Neural progenitor cell (in vitro differentiated cells): ENCODE results near the gene AUTS2. TPM values are rescaled to one million over a fixed set of nuclear protein-coding genes. Genes with fewer than 3 reads are reported as not detected.

Experiments used
- DNase-seq: peaks from one replicate; pipeline ENCODE4 v3.0.0-alpha.2; 2016; ENCODE audit warnings: low spot score
- H2AFZ ChIP-seq: fragments of 200-600 bp; sonication (generic); replicated peaks from 2 replicates; pipeline ENCODE4 v1.6.1; 2016; ENCODE audit warnings: antibody characterized with exemption
- H3F3A ChIP-seq: fragments of 200-600 bp; sonication (generic); 2 replicates; pipeline ENCODE4 v1.6.1; 2016; ENCODE audit warnings: antibody characterized with exemption, low read depth
- H3K27ac ChIP-seq: fragments of 200-600 bp; sonication (generic); 2 replicates; pipeline ENCODE4 v1.5.1; 2016; ENCODE audit warnings: mild to moderate bottlenecking
- H3K27me3 ChIP-seq: fragments of 200-600 bp; sonication (generic); 2 replicates; pipeline ENCODE4 v1.6.1; 2016; ENCODE audit warnings: mild to moderate bottlenecking, moderate library complexity
- H3K36me3 ChIP-seq: fragments of 200-600 bp; sonication (generic); 2 replicates; pipeline ENCODE4 v1.5.1; 2016
- H3K4me1 ChIP-seq: fragments of 200-600 bp; sonication (generic); 2 replicates; pipeline ENCODE4 v1.6.1; 2016; ENCODE audit warnings: mixed run types
- H3K4me2 ChIP-seq: fragments of 200-600 bp; sonication (generic); 2 replicates; pipeline ENCODE4 v1.6.1; 2016
- H3K4me3 ChIP-seq: fragments of 200-600 bp; sonication (generic); 2 replicates; pipeline ENCODE4 v1.5.1; 2016
- H3K79me2 ChIP-seq: fragments of 200-600 bp; sonication (generic); 2 replicates; pipeline ENCODE4 v1.6.1; 2016; ENCODE audit warnings: low read depth
- H3K9ac ChIP-seq: fragments of 200-600 bp; sonication (generic); 2 replicates; pipeline ENCODE4 v1.6.1; 2016
- H3K9me3 ChIP-seq: fragments of 200-600 bp; sonication (generic); 2 replicates; pipeline ENCODE4 v1.5.1; 2016; ENCODE audit warnings: low read depth
- H4K20me1 ChIP-seq: fragments of 200-600 bp; sonication (generic); 2 replicates; pipeline ENCODE4 v1.6.1; 2016; ENCODE audit warnings: low read depth
- H3K27ac Mint-ChIP-seq: 3 replicates; pipeline ENCODE4 v1.8.0; 2021; ENCODE audit warnings: mixed read lengths
- H3K27me3 Mint-ChIP-seq: 2 replicates; pipeline ENCODE4 v1.8.0; 2022; ENCODE audit warnings: low read depth, mild to moderate bottlenecking, inconsistent platforms, moderate library complexity, mixed read lengths; ENCODE audit not compliant: insufficient read depth
- H3K36me3 Mint-ChIP-seq: 3 replicates; pipeline ENCODE4 v1.8.0; 2021; ENCODE audit warnings: mixed read lengths
- H3K4me1 Mint-ChIP-seq: 3 replicates; pipeline ENCODE4 v1.8.0; 2021; ENCODE audit warnings: mixed read lengths
- H3K4me3 Mint-ChIP-seq: 3 replicates; pipeline ENCODE4 v1.8.0; 2021; ENCODE audit warnings: mild to moderate bottlenecking, moderate library complexity, mixed read lengths
- H3K9me3 Mint-ChIP-seq: 3 replicates; pipeline ENCODE4 v1.8.0; 2020; ENCODE audit warnings: mixed read lengths
- CTCF ChIP-seq: fragments of 200-600 bp; sonication (generic); IDR thresholded peaks from 2 replicates; pipeline ENCODE4 v1.5.1; 2017; ENCODE audit warnings: antibody characterized with exemption, mild to moderate bottlenecking
- EZH2 ChIP-seq: fragments of 200-600 bp; sonication (generic); IDR thresholded peaks from 2 replicates; pipeline ENCODE4 v1.6.1; 2017; ENCODE audit warnings: antibody characterized with exemption, mild to moderate bottlenecking, moderate library complexity
- EZH2phosphoT487 ChIP-seq: fragments of 200-600 bp; sonication (generic); IDR thresholded peaks from 2 replicates; pipeline ENCODE4 v1.6.1; 2017; ENCODE audit warnings: antibody characterized with exemption
- total RNA-seq: library from RNA; depleted of rRNA; stranded (reverse); fragments of >200 nt; gene quantifications from 2 replicates; pipeline ENCODE4 v1.2.3, GENCODE V29; 2015; ENCODE audit warnings: low replicate concordance

AUTS2 gene
- total RNA-seq, 1 donor from 2014 or later, result 50.0 TPM

GRCh38 chr7:69654849-69655707 is 56.8 kb downstream of the AUTS2 start:
- Histone ChIP-seq H3F3A (peaks cover 9% of the 10 kb centered on the region), H3K9ac (no peak overlapping the region), H3K27ac (no peak overlapping the region), H3K4me1 (peaks cover 19% of the 10 kb centered on the region), H3K27me3 (peaks cover 35% of the 10 kb centered on the region), H3K9me3 (no peaks in the 10 kb centered on the region), H3K36me3 (no peaks in the 10 kb centered on the region), H3K4me3 (no peak overlapping the region), H3K4me2 (no peak overlapping the region), H4K20me1 (peaks cover 95% of the 10 kb centered on the region), H3K79me2 (no peaks in the 10 kb centered on the region), H2AFZ (no peak overlapping the region)
- Mint-ChIP-seq H3K27me3 (peaks cover 2% of the 10 kb centered on the region), H3K4me3 (peak overlapping the region; percentile 41), H3K9me3 (no peaks in the 10 kb centered on the region), H3K4me1 (peaks cover 57% of the 10 kb centered on the region), H3K36me3 (no peaks in the 10 kb centered on the region), H3K27ac (peak overlapping the region; percentile 21)
- DNase-seq, result no peak
- TF ChIP-seq CTCF (no peak), EZH2phosphoT487 (no peak), EZH2 (no peak)

GRCh38 chr7:69656077-69656476 is 57.8 kb downstream of the AUTS2 start:
- peaks cover 2% of the 10 kb centered on the region for H3K36me3 Mint-ChIP-seq
- H3K9me3 Mint-ChIP-seq, result no peaks in the 10 kb centered on the region
- Histone ChIP-seq H4K20me1 (peaks cover 92% of the 10 kb centered on the region), H3K4me1 (peaks cover 20% of the 10 kb centered on the region), H3K36me3 (no peaks in the 10 kb centered on the region), H3K79me2 (no peaks in the 10 kb centered on the region), H3K9ac (no peak overlapping the region), H3K4me2 (no peak overlapping the region), H3K4me3 (no peak overlapping the region), H3K27ac (no peak overlapping the region), H2AFZ (no peak overlapping the region), H3K27me3 (peaks cover 29% of the 10 kb centered on the region), H3F3A (peaks cover 13% of the 10 kb centered on the region), H3K9me3 (no peaks in the 10 kb centered on the region)
- no peak for DNase-seq
- no peak overlapping the region for H3K27ac Mint-ChIP-seq
- peaks cover 56% of the 10 kb centered on the region for H3K4me1 Mint-ChIP-seq
- TF ChIP-seq EZH2 (no peak), CTCF (no peak), EZH2phosphoT487 (no peak)
- no peak overlapping the region for H3K4me3 Mint-ChIP-seq
- H3K27me3 Mint-ChIP-seq, result peaks cover 2% of the 10 kb centered on the region

GRCh38 chr7:69656890-69657289 is 58.6 kb downstream of the AUTS2 start:
- H3K4me2 ChIP-seq, result peak overlapping the region; percentile 9

More at GRCh38 chr7:69656890-69657289, 58.6 kb downstream of the AUTS2 start:
- Mint-ChIP-seq H3K9me3 (no peaks in the 10 kb centered on the region), H3K27ac (no peak overlapping the region), H3K36me3 (peaks cover 2% of the 10 kb centered on the region), H3K4me1 (peaks cover 49% of the 10 kb centered on the region), H3K27me3 (peaks cover 2% of the 10 kb centered on the region), H3K4me3 (no peak overlapping the region)
- H3K4me3 ChIP-seq, result no peak overlapping the region
- TF ChIP-seq CTCF (no peak), EZH2phosphoT487 (no peak), EZH2 (no peak)
- H3F3A ChIP-seq, result peaks cover 13% of the 10 kb centered on the region
- H3K36me3 ChIP-seq, result no peaks in the 10 kb centered on the region
- no peak overlapping the region for H3K27ac ChIP-seq
- H4K20me1 ChIP-seq, result peaks cover 84% of the 10 kb centered on the region
- H3K9ac ChIP-seq, result no peak overlapping the region
- H3K79me2 ChIP-seq, result no peaks in the 10 kb centered on the region
- no peak overlapping the region for H2AFZ ChIP-seq
- peaks cover 22% of the 10 kb centered on the region for H3K27me3 ChIP-seq
- H3K4me1 ChIP-seq, result peaks cover 20% of the 10 kb centered on the region
- no peaks in the 10 kb centered on the region for H3K9me3 ChIP-seq
- peak; percentile 47 for DNase-seq
